ENCODE data around the gene BICRA. TPM values are rescaled to one million over a fixed set of nuclear protein-coding genes. Genes with fewer than 3 reads are reported as not detected.

Gene BICRA
- polyA plus RNA-seq (2013, experiment 1 of 2): 15.9 TPM
- polyA plus RNA-seq (2013, experiment 2 of 2): 15.2 TPM

GRCh38 chr19:47608969-47609905 is at the start of gene BICRA:
BICRA (plus strand) TSS chr19:47609134; CDS start chr19:47673575, 64,441 bp downstream.
- WGBS: under 1% methylated on average over 64 of the region's 94 CpGs
- Histone ChIP-seq H3K27me3 (ENCODE audit: insufficient read depth, low read length) (no peaks in the 10 kb centered on the region), H3K4me1 (ENCODE audit: insufficient read depth, low read length) (peaks cover 20% of the 10 kb centered on the region), H3K4me3 (ENCODE audit: low read length) (peak within 1 kb of the TSS; percentile 97), H3K9ac (ENCODE audit: low read depth, low read length) (peak within 1 kb of the TSS; percentile 97), H3K36me3 (ENCODE audit: insufficient read depth, low read length) (0 out of 2 replicates have a peak, but pooled peaks cover 2% of the 10 kb centered on the region), H3K27ac (ENCODE audit: low read depth, low read length) (peak within 1 kb of the TSS; percentile 96), H3K9me3 (ENCODE audit: insufficient read depth, low read depth, low read length) (no peaks in the 10 kb centered on the region)

GRCh38 chr19:47560999-47561398 is 47.9 kb upstream of the BICRA start:
- 96% methylated on average over 1 of the region's 2 CpGs for WGBS

GRCh38 chr19:47561440-47562057 is 47.4 kb upstream of the BICRA start:
- H3K4me1 ChIP-seq (ENCODE audit: insufficient read depth, low read length): peaks cover 9% of the 10 kb centered on the region; the same call in 1 of the 2 replicates
- H3K9me3 ChIP-seq (ENCODE audit: insufficient read depth, low read depth, low read length): no peaks in the 10 kb centered on the region
- no peak overlapping the region for H3K4me3 ChIP-seq (ENCODE audit: low read length)
- no peaks in the 10 kb centered on the region for H3K27me3 ChIP-seq (ENCODE audit: insufficient read depth, low read length)
- H3K9ac ChIP-seq (ENCODE audit: low read depth, low read length): no peak overlapping the region
- H3K27ac ChIP-seq (ENCODE audit: low read depth, low read length): no peak overlapping the region
- H3K36me3 ChIP-seq (ENCODE audit: insufficient read depth, low read length): no peaks in the 10 kb centered on the region
- WGBS: 89% methylated on average over 7 of the region's 7 CpGs

More at GRCh38 chr19:47560999-47561398, 47.9 kb upstream of the BICRA start:
- no peak overlapping the region for H3K9ac ChIP-seq (ENCODE audit: low read depth, low read length)
- H3K4me1 ChIP-seq (ENCODE audit: insufficient read depth, low read length): peaks cover 9% of the 10 kb centered on the region; the same call in 1 of the 2 replicates
- H3K9me3 ChIP-seq (ENCODE audit: insufficient read depth, low read depth, low read length): no peaks in the 10 kb centered on the region
- no peak overlapping the region for H3K4me3 ChIP-seq (ENCODE audit: low read length)
- H3K27me3 ChIP-seq (ENCODE audit: insufficient read depth, low read length): no peaks in the 10 kb centered on the region
- no peaks in the 10 kb centered on the region for H3K36me3 ChIP-seq (ENCODE audit: insufficient read depth, low read length)
- H3K27ac ChIP-seq (ENCODE audit: low read depth, low read length): no peak overlapping the region

DNA sequence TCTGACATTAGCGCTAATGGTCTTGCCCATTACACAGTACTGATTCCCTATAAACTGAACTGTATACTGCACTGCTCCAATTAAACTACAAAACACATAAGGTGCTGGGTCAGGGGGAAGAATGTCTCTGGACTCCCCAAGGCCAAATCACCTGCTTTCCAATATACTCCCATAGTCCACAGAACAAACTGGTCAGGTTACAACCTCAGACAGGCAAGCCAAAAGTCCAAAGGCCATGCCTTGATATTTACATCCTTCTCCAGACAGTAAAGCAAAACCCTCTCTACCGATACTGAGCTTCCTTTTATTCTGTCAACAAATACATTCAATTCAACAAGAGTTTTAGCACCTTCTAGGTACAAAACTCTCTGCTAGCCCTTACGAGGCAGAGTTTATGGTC is 44.9 kb upstream of the BICRA start:
- no peaks in the 10 kb centered on the region for H3K36me3 ChIP-seq (ENCODE audit: insufficient read depth, low read length)
- H3K4me1 ChIP-seq (ENCODE audit: insufficient read depth, low read length): peaks cover 9% of the 10 kb centered on the region; the same call in 1 of the 2 replicates
- no peak overlapping the region for H3K9ac ChIP-seq (ENCODE audit: low read depth, low read length)
- no peak overlapping the region for H3K27ac ChIP-seq (ENCODE audit: low read depth, low read length)
- 93% methylated on average over 3 of the region's 3 CpGs for WGBS
- H3K9me3 ChIP-seq (ENCODE audit: insufficient read depth, low read depth, low read length): no peaks in the 10 kb centered on the region
- no peaks in the 10 kb centered on the region for H3K27me3 ChIP-seq (ENCODE audit: insufficient read depth, low read length)
- no peak overlapping the region for H3K4me3 ChIP-seq (ENCODE audit: low read length)

GRCh38 chr19:47569331-47569730 is 39.6 kb upstream of the BICRA start:
- Histone ChIP-seq H3K27ac (ENCODE audit: low read depth, low read length) (no peak overlapping the region), H3K9ac (ENCODE audit: low read depth, low read length) (no peak overlapping the region), H3K27me3 (ENCODE audit: insufficient read depth, low read length) (no peaks in the 10 kb centered on the region), H3K9me3 (ENCODE audit: insufficient read depth, low read depth, low read length) (no peaks in the 10 kb centered on the region), H3K36me3 (ENCODE audit: insufficient read depth, low read length) (no peaks in the 10 kb centered on the region), H3K4me3 (ENCODE audit: low read length) (no peak overlapping the region), H3K4me1 (ENCODE audit: insufficient read depth, low read length) (no peaks in the 10 kb centered on the region)
- 85% methylated on average over 9 of the region's 9 CpGs for WGBS

DNA sequence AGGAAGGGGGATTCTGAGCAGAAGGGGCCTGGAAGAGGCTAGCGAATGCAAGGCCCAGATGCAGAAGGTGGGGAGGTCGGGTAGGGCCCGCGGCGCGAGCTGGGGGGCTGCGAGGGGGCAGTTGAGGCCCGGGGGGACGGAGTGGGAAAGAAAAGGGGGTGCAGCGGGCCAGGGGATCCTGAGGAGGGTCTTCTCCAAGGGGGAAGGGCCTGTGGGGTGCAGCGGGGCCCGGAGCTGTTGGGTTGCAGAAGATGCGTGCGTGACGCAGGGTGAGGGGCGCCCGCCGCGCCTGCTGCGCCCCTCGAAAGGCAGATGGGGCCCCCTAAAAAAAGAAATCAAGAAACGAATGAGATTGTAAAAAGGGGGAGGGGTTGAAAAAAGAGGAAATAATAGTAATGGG is 36.3 kb upstream of the BICRA start:
- Histone ChIP-seq H3K4me3 (ENCODE audit: low read length) (no peak overlapping the region), H3K9ac (ENCODE audit: low read depth, low read length) (no peak overlapping the region), H3K4me1 (ENCODE audit: insufficient read depth, low read length) (no peaks in the 10 kb centered on the region), H3K9me3 (ENCODE audit: insufficient read depth, low read depth, low read length) (no peaks in the 10 kb centered on the region), H3K27me3 (ENCODE audit: insufficient read depth, low read length) (no peaks in the 10 kb centered on the region), H3K36me3 (ENCODE audit: insufficient read depth, low read length) (no peaks in the 10 kb centered on the region), H3K27ac (ENCODE audit: low read depth, low read length) (no peak overlapping the region)
- 91% methylated on average over 22 of the region's 22 CpGs for WGBS

- no peak within 1 kb of the TSS for H3K4me3 ChIP-seq (ENCODE audit: low read length)
- no peak within 1 kb of the TSS for H3K9ac ChIP-seq (ENCODE audit: low read depth, low read length)
- WGBS: 97% methylated on average over 89 of the region's 89 CpGs
- no peaks in the 10 kb centered on the region for H3K27me3 ChIP-seq (ENCODE audit: insufficient read depth, low read length)
- no peaks in the 10 kb centered on the region for H3K9me3 ChIP-seq (ENCODE audit: insufficient read depth, low read depth, low read length)
- no peaks in the 10 kb centered on the region for H3K36me3 ChIP-seq (ENCODE audit: insufficient read depth, low read length)
- H3K27ac ChIP-seq (ENCODE audit: low read depth, low read length): no peak within 1 kb of the TSS
- no peaks in the 10 kb centered on the region for H3K4me1 ChIP-seq (ENCODE audit: insufficient read depth, low read length)
These were observed 35.6 kb upstream of the BICRA start, which contains the start of gene ZNF541 for GRCh38 chr19:47573071-47574026. ZNF541 (minus strand) TSS chr19:47573148; CDS start chr19:47555856, 17,292 bp downstream.

DNA sequence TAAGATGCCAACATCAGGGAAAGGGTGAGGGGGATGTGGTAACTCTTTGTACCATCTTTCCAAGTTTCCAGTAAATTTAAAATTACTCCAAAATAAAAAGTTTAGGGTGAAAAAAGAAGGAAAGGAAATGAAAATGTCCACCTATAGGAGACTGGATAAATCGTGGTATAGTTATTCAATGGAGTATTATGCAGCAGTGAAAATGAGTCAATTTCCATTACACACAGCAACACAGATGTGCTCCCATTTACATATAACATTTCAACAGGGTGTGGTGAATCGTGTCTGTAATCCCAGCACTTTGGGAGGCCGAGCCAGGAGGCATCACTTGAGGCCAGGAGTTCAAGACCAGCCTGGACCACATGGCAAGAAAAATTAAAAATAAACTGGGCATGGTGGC is 28.5 kb upstream of the BICRA start:
- WGBS: 94% methylated on average over 2 of the region's 3 CpGs
- Histone ChIP-seq H3K9me3 (ENCODE audit: insufficient read depth, low read depth, low read length) (no peaks in the 10 kb centered on the region), H3K4me1 (ENCODE audit: insufficient read depth, low read length) (no peaks in the 10 kb centered on the region), H3K9ac (ENCODE audit: low read depth, low read length) (no peak overlapping the region), H3K36me3 (ENCODE audit: insufficient read depth, low read length) (no peaks in the 10 kb centered on the region), H3K27ac (ENCODE audit: low read depth, low read length) (no peak overlapping the region), H3K4me3 (ENCODE audit: low read length) (no peak overlapping the region), H3K27me3 (ENCODE audit: insufficient read depth, low read length) (no peaks in the 10 kb centered on the region)

DNA sequence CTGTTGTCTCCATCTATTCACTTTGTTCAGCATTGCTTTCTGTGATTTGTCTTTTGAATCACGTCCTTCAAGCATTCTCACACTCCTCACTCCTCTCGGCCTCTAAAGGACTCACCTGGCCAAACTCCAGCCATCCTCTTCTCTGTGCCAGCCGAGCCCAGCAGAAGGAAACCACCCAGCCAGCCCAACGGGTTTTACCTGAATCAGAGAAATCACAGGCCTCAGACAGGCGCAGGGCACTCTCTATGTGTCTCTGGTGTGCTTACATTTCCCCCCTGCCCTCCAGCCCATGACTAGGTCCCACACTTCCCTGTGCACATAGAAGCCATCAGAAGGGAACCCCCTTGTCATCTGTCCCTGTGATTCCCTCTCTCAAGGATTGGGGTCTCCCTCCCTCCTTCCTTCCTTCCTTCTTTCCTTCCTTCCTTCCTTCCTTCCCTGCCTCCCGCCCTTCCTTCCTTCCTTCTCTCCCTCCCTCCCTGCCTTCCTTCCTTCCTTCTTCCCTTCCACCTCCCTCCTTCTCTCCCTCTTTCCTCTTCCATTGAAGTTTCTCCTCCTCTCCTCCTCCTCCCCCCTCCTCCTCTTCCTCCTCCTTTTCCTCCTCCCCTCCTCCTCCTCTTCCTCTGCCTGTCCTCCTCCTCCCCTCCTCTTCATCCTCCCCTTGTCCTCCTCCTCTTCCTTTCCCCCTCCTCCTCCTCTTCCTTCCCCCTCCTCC is 27.2 kb upstream of the BICRA start:
- Histone ChIP-seq H3K9me3 (ENCODE audit: insufficient read depth, low read depth, low read length) (peaks cover 10% of the 10 kb centered on the region; the same call in 1 of the 2 replicates), H3K27me3 (ENCODE audit: insufficient read depth, low read length) (no peaks in the 10 kb centered on the region), H3K4me3 (ENCODE audit: low read length) (no peak overlapping the region), H3K27ac (ENCODE audit: low read depth, low read length) (no peak overlapping the region), H3K4me1 (ENCODE audit: insufficient read depth, low read length) (no peaks in the 10 kb centered on the region), H3K36me3 (ENCODE audit: insufficient read depth, low read length) (no peaks in the 10 kb centered on the region), H3K9ac (ENCODE audit: low read depth, low read length) (no peak overlapping the region)
- WGBS: 84% methylated on average over 6 of the region's 6 CpGs

GRCh38 chr19:47582320-47582909 is 26.5 kb upstream of the BICRA start:
- WGBS: 88% methylated on average over 5 of the region's 6 CpGs
- Histone ChIP-seq H3K27me3 (ENCODE audit: insufficient read depth, low read length) (no peaks in the 10 kb centered on the region), H3K4me1 (ENCODE audit: insufficient read depth, low read length) (no peaks in the 10 kb centered on the region), H3K9ac (ENCODE audit: low read depth, low read length) (no peak overlapping the region), H3K27ac (ENCODE audit: low read depth, low read length) (no peak overlapping the region), H3K4me3 (ENCODE audit: low read length) (no peak overlapping the region), H3K36me3 (ENCODE audit: insufficient read depth, low read length) (no peaks in the 10 kb centered on the region), H3K9me3 (ENCODE audit: insufficient read depth, low read depth, low read length) (peaks cover 10% of the 10 kb centered on the region; the same call in 1 of the 2 replicates)
